PC-3 (cell line): ENCODE measurements around the gene PPP1R8. TPM values are rescaled to one million over a fixed set of nuclear protein-coding genes. Genes with fewer than 3 reads are reported as not detected.

Experiments
- ATAC-seq: fragments of 200-7000 bp; cut with Tn5 transposase; 2 replicates; pipeline ENCODE4 v1.9.1; 2020; ENCODE audit warnings: mild to moderate bottlenecking, moderate library complexity
- BruUV-seq: library from RNA; stranded (reverse); fragments of 400-500 nt; replicated peaks from 2 replicates; lab custom pipeline; 2021; lab: Mats Ljungman, UMichigan
- CTCF ChIA-PET: fragments of 300-600 bp; sonication (Branson Sonifier 250); formaldehyde crosslinking; loops from one replicate; lab custom pipeline; 2022; ENCODE audit warnings: antibody characterized with exemption; lab: Charles Lee
- POLR2A ChIA-PET: fragments of 300-600 bp; sonication (Branson Sonifier 250); formaldehyde crosslinking; loops from one replicate; lab custom pipeline; 2022; ENCODE audit warnings: antibody characterized with exemption; ENCODE audit not compliant: unreplicated experiment; lab: Charles Lee
- DNase-seq: peaks from one replicate; pipeline ENCODE4 v3.0.0-alpha.2; 2015
- H2AFZ ChIP-seq: fragments of 300-600 bp; sonication (generic); 2 replicates; pipeline ENCODE4 v1.6.0; 2016; ENCODE audit warnings: antibody characterized with exemption, low read length
- H3F3A ChIP-seq: fragments of 300-600 bp; sonication (generic); one replicate; pipeline ENCODE4 v1.6.0; 2017; ENCODE audit warnings: antibody characterized with exemption, low read length, control low read depth, mild to moderate bottlenecking; ENCODE audit not compliant: unreplicated experiment
- H3K27ac ChIP-seq: fragments of 300-600 bp; sonication (generic); 2 replicates; pipeline ENCODE4 v1.5.1; 2016; ENCODE audit warnings: mild to moderate bottlenecking, low read length
- H3K27me3 ChIP-seq: fragments of 300-600 bp; sonication (generic); 2 replicates; pipeline ENCODE4 v1.6.1; 2016; ENCODE audit warnings: low read length, mixed read lengths
- H3K36me3 ChIP-seq: fragments of 300-600 bp; sonication (generic); 2 replicates; pipeline ENCODE4 v1.6.1; 2016; ENCODE audit warnings: low read depth, mixed run types, low read length, mixed read lengths
- H3K4me1 ChIP-seq: fragments of 300-600 bp; sonication (generic); 2 replicates; pipeline ENCODE4 v1.5.1; 2016; ENCODE audit warnings: low read length; ENCODE audit not compliant: insufficient read depth
- H3K4me2 ChIP-seq: fragments of 300-600 bp; sonication (generic); 2 replicates; pipeline ENCODE4 v1.6.0; 2016; ENCODE audit warnings: low read length
- H3K4me3 ChIP-seq: fragments of 300-600 bp; sonication (generic); 2 replicates; pipeline ENCODE4 v1.5.1; 2016; ENCODE audit warnings: mild to moderate bottlenecking, low read length, mixed read lengths
- H3K79me2 ChIP-seq: fragments of 300-600 bp; sonication (generic); 2 replicates; pipeline ENCODE4 v1.6.1; 2017; ENCODE audit warnings: low read length, mixed read lengths
- H3K9ac ChIP-seq: fragments of 300-600 bp; sonication (generic); 2 replicates; pipeline ENCODE4 v1.6.0; 2016; ENCODE audit warnings: mild to moderate bottlenecking, low read length
- H3K9me2 ChIP-seq: fragments of 300-600 bp; sonication (generic); replicated peaks from 2 replicates; pipeline ENCODE4 v1.6.1; 2016; ENCODE audit warnings: mixed run types, low read length, mixed read lengths
- H3K9me3 ChIP-seq: fragments of 300-600 bp; sonication (generic); 2 replicates; pipeline ENCODE4 v1.6.1; 2016; ENCODE audit warnings: low read length, mixed read lengths
- H4K20me1 ChIP-seq: fragments of 300-600 bp; sonication (generic); 2 replicates; pipeline ENCODE4 v1.6.1; 2016; ENCODE audit warnings: low read length, mixed read lengths
- EZH2 ChIP-seq: fragments of 300-600 bp; sonication (generic); IDR thresholded peaks from one replicate; pipeline ENCODE4 v1.6.1; 2017; ENCODE audit warnings: antibody characterized with exemption, mild to moderate bottlenecking, low read length; ENCODE audit not compliant: unreplicated experiment
- EZH2phosphoT487 ChIP-seq: fragments of 300-600 bp; sonication (generic); IDR thresholded peaks from 2 replicates; pipeline ENCODE4 v1.6.1; 2018; ENCODE audit warnings: mild to moderate bottlenecking, antibody characterized with exemption, low read length, borderline replicate concordance
- intact Hi-C: fragments of 100-400 bp; cut with micrococcal nuclease; formaldehyde crosslinking; loops from 2 replicates; pipeline ENCODE4 v1.9.0; 2023
- total RNA-seq: library from RNA; depleted of rRNA; stranded (reverse); fragments of >200 nt; gene quantifications from 2 replicates; pipeline ENCODE4 v1.2.3, GENCODE V29; 2014
- TF ChIP-seq, protein P1 (sequence below): fragments of 300-600 bp; sonication (generic); conservative IDR thresholded peaks from 2 replicates; pipeline ENCODE4 v1.5.1; 2017; ENCODE audit warnings: antibody characterized with exemption, low read depth, mild to moderate bottlenecking, low read length

The PPP1R8 gene
- total RNA-seq, 1 experiment from 2014 or later, result 85.0 TPM

DNA sequence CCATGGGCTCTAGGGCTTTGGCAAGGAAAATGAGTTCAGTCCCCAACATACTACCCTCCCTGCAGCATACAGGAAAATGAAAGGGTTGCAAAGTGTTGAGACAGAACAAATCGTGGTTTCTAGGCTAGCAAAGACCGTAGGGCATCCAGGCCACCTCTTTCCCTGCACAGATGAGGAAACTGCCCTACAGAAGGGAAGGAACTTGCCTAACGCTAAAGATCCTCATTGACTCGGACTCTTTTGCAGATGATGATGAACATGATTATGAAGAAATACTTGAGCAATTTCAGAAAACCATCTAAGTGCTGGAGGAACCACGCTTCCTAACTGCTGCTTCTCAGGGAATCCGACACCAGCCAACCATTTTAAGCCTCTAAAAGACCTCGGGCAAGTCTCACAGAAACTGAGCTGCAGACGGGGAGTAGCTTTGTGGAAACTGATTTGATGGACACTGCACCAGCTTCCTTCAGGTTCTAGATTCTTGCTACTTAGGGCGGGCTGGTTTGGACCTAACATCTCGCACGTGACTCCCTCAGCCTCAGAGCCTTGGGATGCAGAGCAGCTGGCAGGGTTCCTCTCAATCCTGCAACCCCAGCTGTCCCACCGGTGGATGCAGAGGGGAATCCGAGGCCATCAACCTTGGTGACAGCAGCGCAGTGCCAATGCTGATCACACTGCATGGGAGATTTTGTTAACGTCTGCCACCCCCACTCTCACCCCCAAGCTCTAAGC is 55.2 kb downstream of the PPP1R8 start:
- Histone ChIP-seq H3K79me2 (no peaks in the 10 kb centered on the region), H3K9ac (no peak overlapping the region), H3K27me3 (no peaks in the 10 kb centered on the region), H3K9me3 (no peaks in the 10 kb centered on the region), H3K4me3 (no peak overlapping the region), H3K36me3 (peaks cover 4% of the 10 kb centered on the region; the same call in 1 of the 2 replicates), H3K4me2 (no peak overlapping the region), H3K4me1 (no peaks in the 10 kb centered on the region), H3F3A (no peaks in the 10 kb centered on the region), H3K9me2 (no peaks in the 10 kb centered on the region), H3K27ac (no peak overlapping the region), H4K20me1 (no peaks in the 10 kb centered on the region), H2AFZ (no peak overlapping the region)
- TF ChIP-seq, protein P1, sequence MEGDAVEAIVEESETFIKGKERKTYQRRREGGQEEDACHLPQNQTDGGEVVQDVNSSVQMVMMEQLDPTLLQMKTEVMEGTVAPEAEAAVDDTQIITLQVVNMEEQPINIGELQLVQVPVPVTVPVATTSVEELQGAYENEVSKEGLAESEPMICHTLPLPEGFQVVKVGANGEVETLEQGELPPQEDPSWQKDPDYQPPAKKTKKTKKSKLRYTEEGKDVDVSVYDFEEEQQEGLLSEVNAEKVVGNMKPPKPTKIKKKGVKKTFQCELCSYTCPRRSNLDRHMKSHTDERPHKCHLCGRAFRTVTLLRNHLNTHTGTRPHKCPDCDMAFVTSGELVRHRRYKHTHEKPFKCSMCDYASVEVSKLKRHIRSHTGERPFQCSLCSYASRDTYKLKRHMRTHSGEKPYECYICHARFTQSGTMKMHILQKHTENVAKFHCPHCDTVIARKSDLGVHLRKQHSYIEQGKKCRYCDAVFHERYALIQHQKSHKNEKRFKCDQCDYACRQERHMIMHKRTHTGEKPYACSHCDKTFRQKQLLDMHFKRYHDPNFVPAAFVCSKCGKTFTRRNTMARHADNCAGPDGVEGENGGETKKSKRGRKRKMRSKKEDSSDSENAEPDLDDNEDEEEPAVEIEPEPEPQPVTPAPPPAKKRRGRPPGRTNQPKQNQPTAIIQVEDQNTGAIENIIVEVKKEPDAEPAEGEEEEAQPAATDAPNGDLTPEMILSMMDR, result no peak
- TF ChIP-seq EZH2phosphoT487 (no peak), EZH2 (no peak)
- DNase-seq (no peak), ATAC-seq (no peak)
- CTCF ChIA-PET, result no interaction called here
- BruUV-seq, result no TSS peak
- intact Hi-C loops, result no loop called here
- POLR2A ChIA-PET, result no interaction called here

DNA sequence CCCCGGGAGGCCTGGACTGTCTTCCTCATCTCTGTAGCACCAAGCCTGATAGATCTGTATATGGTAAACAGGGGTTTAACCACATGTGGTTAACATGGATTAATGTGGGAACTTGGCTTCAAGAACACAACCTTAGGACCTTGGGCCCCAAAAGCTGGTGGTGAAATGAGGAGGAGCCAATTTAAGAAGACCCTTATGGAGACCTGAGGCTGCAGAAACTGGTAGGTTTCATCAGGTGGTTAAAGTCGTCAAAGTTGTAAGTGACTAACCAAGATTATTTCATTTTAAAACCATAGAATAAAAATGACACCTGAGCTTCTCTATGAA is 55.7 kb downstream of the PPP1R8 start:
- no peak overlapping the region for H3K4me3 ChIP-seq
- no peak overlapping the region for H3K9ac ChIP-seq
- no TSS peak for BruUV-seq
- DNase-seq (no peak), ATAC-seq (no peak)
- no peaks in the 10 kb centered on the region for H3K9me2 ChIP-seq
- intact Hi-C loops, result no loop called here
- no peaks in the 10 kb centered on the region for H3F3A ChIP-seq
- no peaks in the 10 kb centered on the region for H3K27me3 ChIP-seq
- CTCF ChIA-PET, result no interaction called here
- H3K4me1 ChIP-seq, result no peaks in the 10 kb centered on the region
- TF ChIP-seq EZH2 (no peak), EZH2phosphoT487 (no peak)
- TF ChIP-seq, protein P1, result no peak
- POLR2A ChIA-PET, result no interaction called here
- no peaks in the 10 kb centered on the region for H3K9me3 ChIP-seq
- no peak overlapping the region for H3K4me2 ChIP-seq
- H3K79me2 ChIP-seq, result no peaks in the 10 kb centered on the region
- no peaks in the 10 kb centered on the region for H4K20me1 ChIP-seq
- H3K36me3 ChIP-seq, result peaks cover 7% of the 10 kb centered on the region; the same call in 1 of the 2 replicates
- H2AFZ ChIP-seq, result no peak overlapping the region
- H3K27ac ChIP-seq, result no peak overlapping the region

DNA sequence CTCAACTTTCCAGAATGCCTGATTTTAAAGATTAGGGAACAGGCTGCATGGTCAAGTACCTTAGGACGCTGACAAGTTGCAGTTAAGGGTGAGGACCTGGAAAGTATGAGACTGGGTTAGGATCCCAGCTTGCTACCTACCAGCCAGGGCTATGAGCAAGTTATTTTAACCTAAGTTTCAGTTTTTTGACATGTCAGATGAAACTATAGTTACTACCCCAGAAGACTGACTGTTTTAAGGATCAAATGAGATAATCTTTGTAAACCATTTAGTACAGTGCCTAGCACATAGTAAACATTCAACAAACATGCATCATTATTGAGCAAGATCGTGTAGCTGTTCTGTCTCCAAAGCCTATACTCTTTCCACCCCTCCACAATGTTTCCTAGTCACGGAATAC is 56.2 kb downstream of the PPP1R8 start:
- Histone ChIP-seq H4K20me1 (no peaks in the 10 kb centered on the region), H3K4me3 (no peak overlapping the region), H3F3A (no peaks in the 10 kb centered on the region), H3K36me3 (peaks cover 10% of the 10 kb centered on the region; the same call in 1 of the 2 replicates), H3K27ac (no peak overlapping the region), H3K4me2 (no peak overlapping the region), H3K9me2 (no peaks in the 10 kb centered on the region), H2AFZ (no peak overlapping the region), H3K4me1 (no peaks in the 10 kb centered on the region), H3K27me3 (no peaks in the 10 kb centered on the region), H3K9ac (no peak overlapping the region), H3K79me2 (no peaks in the 10 kb centered on the region), H3K9me3 (no peaks in the 10 kb centered on the region)
- TF ChIP-seq, protein P1, result no peak
- TF ChIP-seq EZH2phosphoT487 (no peak), EZH2 (no peak)
- no TSS peak for BruUV-seq
- ChIA-PET POLR2A (no interaction called here), CTCF (no interaction called here)
- intact Hi-C loops, result no loop called here
- ATAC-seq, result no peak
- DNase-seq, result no peak
